Panc1 (cell line): ENCODE results near the gene CEMIP. TPM values are rescaled to one million over a fixed set of nuclear protein-coding genes. Genes with fewer than 3 reads are reported as not detected.

ENCODE experiments used
- ATAC-seq: fragments of 200-7000 bp; cut with Tn5 transposase; 2 replicates; pipeline ENCODE4 v1.9.1; 2020; ENCODE audit warnings: mild to moderate bottlenecking, moderate library complexity
- BruUV-seq: library from RNA; stranded (reverse); fragments of 400-500 nt; replicated peaks from 2 replicates; lab custom pipeline; 2021; lab: Mats Ljungman, UMichigan
- CTCF ChIA-PET: fragments of 300-600 bp; sonication (Branson Sonifier 250); formaldehyde crosslinking; loops from one replicate; lab custom pipeline; 2022; ENCODE audit warnings: antibody characterized with exemption; lab: Charles Lee
- POLR2A ChIA-PET: fragments of 300-600 bp; sonication (Branson Sonifier 250); formaldehyde crosslinking; loops from one replicate; lab custom pipeline; 2022; ENCODE audit warnings: antibody characterized with exemption; lab: Charles Lee
- DNase-seq: peaks from one replicate; pipeline ENCODE4 v3.0.0-alpha.2; 2010; ENCODE audit warnings: low read depth, low spot score
- H3K27ac ChIP-seq: 2 replicates; pipeline ENCODE4 v1.5.1; 2011; ENCODE audit warnings: mild to moderate bottlenecking, low read length, inconsistent platforms
- H3K27me3 ChIP-seq: fragments of 200-500 bp; sonication (Bioruptor generic); 2 replicates; pipeline ENCODE4 v1.6.0; 2014; ENCODE audit warnings: low read length, inconsistent platforms; ENCODE audit not compliant: control insufficient read depth, insufficient read depth
- H3K36me3 ChIP-seq: fragments of 200-500 bp; sonication (Bioruptor generic); 2 replicates; pipeline ENCODE4 v1.5.1; 2014; ENCODE audit warnings: inconsistent platforms, mild to moderate bottlenecking, low read length, moderate library complexity; ENCODE audit not compliant: control insufficient read depth, insufficient read depth
- H3K4me1 ChIP-seq: 2 replicates; pipeline ENCODE4 v1.5.1; 2011; ENCODE audit warnings: inconsistent platforms, mild to moderate bottlenecking, low read length, moderate library complexity; ENCODE audit not compliant: control insufficient read depth, insufficient read depth
- H3K4me3 ChIP-seq, 2 experiments: 2 replicates each; pipeline ENCODE4 v1.5.1; 2011 to 2012; ENCODE audit warnings: low read depth in 2 of 2, low read length in 2 of 2, mild to moderate bottlenecking in 2 of 2, inconsistent platforms in 1 of 2, moderate library complexity in 1 of 2
- H3K9me3 ChIP-seq: fragments of 200-500 bp; sonication (Bioruptor generic); 2 replicates; pipeline ENCODE4 v1.5.1; 2014; ENCODE audit warnings: low read depth, mild to moderate bottlenecking, inconsistent platforms, low read length, moderate library complexity; ENCODE audit not compliant: control insufficient read depth, insufficient read depth
- CTCF ChIP-seq: fragments of 450-650 bp; IDR thresholded peaks from 2 replicates; pipeline ENCODE4 v1.5.1; 2017; ENCODE audit warnings: mild to moderate bottlenecking
- POLR2AphosphoS5 ChIP-seq: IDR thresholded peaks from 2 replicates; pipeline ENCODE4 v1.6.1; 2012; ENCODE audit warnings: mild to moderate bottlenecking, low read depth, low read length, moderate library complexity
- REST ChIP-seq, 2 experiments: IDR thresholded peaks; 2 replicates each; pipeline ENCODE4 v1.6.1; 2011 to 2012; ENCODE audit warnings: low read depth in 2 of 2, control low read depth in 1 of 2, low read length in 1 of 2, mild to moderate bottlenecking in 1 of 2, moderate library complexity in 1 of 2; ENCODE audit not compliant: insufficient read depth in 1 of 2
- SIN3A ChIP-seq: IDR thresholded peaks from 2 replicates; pipeline ENCODE4 v1.6.1; 2012; ENCODE audit warnings: low read depth, mild to moderate bottlenecking, low read length, moderate library complexity, borderline replicate concordance; ENCODE audit not compliant: insufficient read depth
- TCF7L2 ChIP-seq: IDR thresholded peaks from 2 replicates; pipeline ENCODE4 v1.6.1; 2011; ENCODE audit warnings: mild to moderate bottlenecking, low read depth, low read length, inconsistent platforms
- in situ Hi-C: cut with HindIII; loops from 2 replicates; pipeline ENCODE4 v1.10.0; 2016; ENCODE audit warnings: low sequenced_read_pairs, low pct_unique_long_range_greater_than_20kb
- intact Hi-C: fragments of 100-400 bp; cut with micrococcal nuclease; formaldehyde crosslinking; loops from one replicate; pipeline ENCODE4 v1.10.0; 2022; ENCODE audit not compliant: unreplicated experiment
- total RNA-seq: library from RNA; stranded (reverse); gene quantifications from one replicate; pipeline ENCODE4 v1.2.1, GENCODE V29; 2021; ENCODE audit not compliant: unreplicated experiment

Gene CEMIP
- total RNA-seq, 1 experiment from 2014 or later = 0.46 TPM

- no peaks in the 10 kb centered on the region for H3K9me3 ChIP-seq
- DNase-seq (no peak), ATAC-seq (no peak)
- POLR2A ChIA-PET = no interaction called here
- in situ Hi-C loops = no loop called here
- H3K4me1 ChIP-seq = no peaks in the 10 kb centered on the region
- intact Hi-C loops = no loop called here
- H3K27me3 ChIP-seq = no peaks in the 10 kb centered on the region
- no TSS peak for BruUV-seq
- CTCF ChIA-PET = no interaction called here
- no peaks in the 10 kb centered on the region for H3K36me3 ChIP-seq
- no peak overlapping the region for H3K27ac ChIP-seq
- no peak for TF ChIP-seq SIN3A
- TF ChIP-seq REST (IDR thresholded peaks at IDR 0.05; ENCODE audit: insufficient read depth in 1 of 2, low read depth in 2 of 2, low read length in 1 of 2) = no peak
- no peak for TF ChIP-seq TCF7L2
- no peak for TF ChIP-seq POLR2AphosphoS5
- TF ChIP-seq CTCF = no peak
- no peak overlapping the region for H3K4me3 ChIP-seq
These were observed 57.8 kb downstream of the CEMIP start for GRCh38 chr15:80837006-80837405.

- ChIA-PET CTCF (no interaction called here), POLR2A (no interaction called here)
- intact Hi-C loops (no loop called here), in situ Hi-C loops (no loop called here)
- no peaks in the 10 kb centered on the region for H3K27me3 ChIP-seq
- TF ChIP-seq SIN3A = no peak
- no peak for TF ChIP-seq REST (IDR thresholded peaks at IDR 0.05; ENCODE audit: insufficient read depth in 1 of 2, low read depth in 2 of 2, low read length in 1 of 2)
- no peaks in the 10 kb centered on the region for H3K4me1 ChIP-seq
- BruUV-seq = no TSS peak
- no peak for ATAC-seq
- H3K4me3 ChIP-seq = no peak overlapping the region
- H3K27ac ChIP-seq = no peak overlapping the region
- H3K36me3 ChIP-seq = no peaks in the 10 kb centered on the region
- no peaks in the 10 kb centered on the region for H3K9me3 ChIP-seq
- no peak for DNase-seq
These were observed 58.8 kb downstream of the CEMIP start for GRCh38 chr15:80838012-80838411.
